Left ventricle myocardium inferior (tissue), 1 donor: ENCODE results near the gene ATF7IP2. TPM values are rescaled to one million over a fixed set of nuclear protein-coding genes. Genes with fewer than 3 reads are reported as not detected.

Source experiments
- DNase-seq: peaks from one replicate; pipeline ENCODE4 v3.0.0-alpha.2; 2020
- H3K27ac ChIP-seq: fragments of 200-600 bp; replicated peaks from 2 replicates; pipeline ENCODE4 v1.8.0; 2021
- H3K27me3 ChIP-seq: fragments of 200-600 bp; 2 replicates; pipeline ENCODE4 v1.8.0; 2021; ENCODE audit warnings: low read depth
- H3K36me3 ChIP-seq: fragments of 200-600 bp; 2 replicates; pipeline ENCODE4 v1.8.0; 2021
- H3K4me1 ChIP-seq: fragments of 200-600 bp; 2 replicates; pipeline ENCODE4 v1.8.0; 2021
- H3K4me3 ChIP-seq: fragments of 200-600 bp; 2 replicates; pipeline ENCODE4 v1.8.0; 2021; ENCODE audit warnings: mild to moderate bottlenecking, moderate library complexity
- H3K9me3 ChIP-seq: fragments of 200-600 bp; replicated peaks from 2 replicates; pipeline ENCODE4 v1.8.0; 2021
- CTCF ChIP-seq: fragments of 200-600 bp; IDR thresholded peaks from 2 replicates; pipeline ENCODE4 v1.8.0; 2021; ENCODE audit warnings: antibody characterized with exemption, mild to moderate bottlenecking, borderline replicate concordance
- intact Hi-C: fragments of 100-400 bp; cut with micrococcal nuclease; formaldehyde crosslinking; loops from one replicate; pipeline ENCODE4 v1.11.0; 2022
- total RNA-seq: library from RNA; stranded (reverse); fragmentation: NEBNext Ultra II Directional; extraction: Animal tissue kit (Norgen Biotek cat#: 25700); gene quantifications from one replicate; pipeline ENCODE4 v1.2.1, GENCODE V29; 2021
- donor health status: DM: no; HTN: yes; CAD: no; lungs with severe emphysema.

The ATF7IP2 gene
- total RNA-seq, 1 donor from 2014 or later, result 53.6 TPM

GRCh38 chr16:10495031-10495345 lies 109.1 kb downstream of the ATF7IP2 start:
- no peaks in the 10 kb centered on the region for H3K4me1 ChIP-seq
- intact Hi-C loops, result no loop called here
- no peaks in the 10 kb centered on the region for H3K27me3 ChIP-seq
- TF ChIP-seq CTCF, result no peak
- H3K27ac ChIP-seq, result no peak overlapping the region
- no peak for DNase-seq
- H3K9me3 ChIP-seq, result peaks cover 13% of the 10 kb centered on the region
- H3K36me3 ChIP-seq, result no peaks in the 10 kb centered on the region
- H3K4me3 ChIP-seq, result no peak overlapping the region

- no peaks in the 10 kb centered on the region for H3K4me1 ChIP-seq
- DNase-seq, result no peak
- intact Hi-C loops, result no loop called here
- peaks cover 13% of the 10 kb centered on the region for H3K9me3 ChIP-seq
- H3K27me3 ChIP-seq, result no peaks in the 10 kb centered on the region
- no peak overlapping the region for H3K27ac ChIP-seq
- H3K36me3 ChIP-seq, result peaks cover 4% of the 10 kb centered on the region
- no peak overlapping the region for H3K4me3 ChIP-seq
- TF ChIP-seq CTCF, result no peak
Observed at GRCh38 chr16:10497132-10498101, 111.6 kb downstream of the ATF7IP2 start.

- no peak for DNase-seq
- Histone ChIP-seq H3K27ac (no peak overlapping the region), H3K36me3 (peaks cover 4% of the 10 kb centered on the region), H3K27me3 (no peaks in the 10 kb centered on the region), H3K4me1 (no peaks in the 10 kb centered on the region), H3K9me3 (peaks cover 2% of the 10 kb centered on the region), H3K4me3 (no peak overlapping the region)
- no peak for TF ChIP-seq CTCF
- intact Hi-C loops, result no loop called here
Observed at GRCh38 chr16:10500582-10500981, 114.7 kb downstream of the ATF7IP2 start.

- H3K27ac ChIP-seq, result no peak overlapping the region
- intact Hi-C loops, result no loop called here
- H3K4me3 ChIP-seq, result no peak overlapping the region
- H3K27me3 ChIP-seq, result no peaks in the 10 kb centered on the region
- no peaks in the 10 kb centered on the region for H3K4me1 ChIP-seq
- TF ChIP-seq CTCF, result no peak
- no peaks in the 10 kb centered on the region for H3K9me3 ChIP-seq
- peaks cover 4% of the 10 kb centered on the region for H3K36me3 ChIP-seq
- DNase-seq, result no peak
Observed at GRCh38 chr16:10501016-10501607, 115.3 kb downstream of the ATF7IP2 start.

GRCh38 chr16:10502776-10503175 lies 116.9 kb downstream of the ATF7IP2 start:
- no peaks in the 10 kb centered on the region for H3K9me3 ChIP-seq
- H3K4me3 ChIP-seq, result no peak overlapping the region
- TF ChIP-seq CTCF, result no peak
- no peak overlapping the region for H3K27ac ChIP-seq
- intact Hi-C loops, result no loop called here
- H3K4me1 ChIP-seq, result no peaks in the 10 kb centered on the region
- no peak for DNase-seq
- H3K36me3 ChIP-seq, result peaks cover 13% of the 10 kb centered on the region
- no peaks in the 10 kb centered on the region for H3K27me3 ChIP-seq
